ENCODE data around the gene DDX51.
"Not testable (repeated sequence)": the region's sequence is repeated elsewhere in the genome, so short reads cannot be mapped to it uniquely, and the experiment has no call there.

The DDX51 gene

GRCh38 chr12:132137483-132138125, 6.5 kb downstream of the DDX51 start:
- no peak for DNase-seq

GRCh38 chr12:132136226-132136625, 7.9 kb downstream of the DDX51 start:
- DNase-seq: not testable (repeated sequence)

GRCh38 chr12:132134653-132135183, 9.4 kb downstream of the DDX51 start:
- DNase-seq: not testable (repeated sequence)

GRCh38 chr12:132133952-132134652, 10.0 kb downstream of the DDX51 start:
- DNase-seq: no peak

GRCh38 chr12:132132609-132133430, 11.3 kb downstream of the DDX51 start:
- DNase-seq: no peak

- DNase-seq: no peak
These were observed 12.2 kb downstream of the DDX51 start for GRCh38 chr12:132131952-132132351.

- DNase-seq: no peak
These were observed 12.9 kb downstream of the DDX51 start for GRCh38 chr12:132131229-132131628.

GRCh38 chr12:132130690-132131089, 13.4 kb downstream of the DDX51 start:
- DNase-seq: no peak

- no peak for DNase-seq
These were observed 15.1 kb downstream of the DDX51 start for GRCh38 chr12:132129007-132129406.

GRCh38 chr12:132127041-132127440, 17.1 kb downstream of the DDX51 start:
- no peak for DNase-seq

- no peak for DNase-seq
These were observed 18.4 kb downstream of the DDX51 start for GRCh38 chr12:132125736-132126135.

GRCh38 chr12:132124766-132125425, 19.2 kb downstream of the DDX51 start:
- DNase-seq: no peak

GRCh38 chr12:132123970-132124765, 20.0 kb downstream of the DDX51 start:
- no peak for DNase-seq

- no peak for DNase-seq
These were observed 22.8 kb downstream of the DDX51 start for GRCh38 chr12:132121283-132121682.

- no peak for DNase-seq
These were observed 25.2 kb downstream of the DDX51 start for GRCh38 chr12:132118876-132119275.

GRCh38 chr12:132117558-132117875, 26.6 kb downstream of the DDX51 start:
- no peak for DNase-seq

GRCh38 chr12:132116709-132117557, 27.2 kb downstream of the DDX51 start:
- DNase-seq: no peak

GRCh38 chr12:132115500-132115899, 28.6 kb downstream of the DDX51 start:
- DNase-seq: no peak

GRCh38 chr12:132114667-132115066, 29.5 kb downstream of the DDX51 start:
- DNase-seq: no peak

GRCh38 chr12:132111654-132112304, 32.3 kb downstream of the DDX51 start:
- DNase-seq: no peak

GRCh38 chr12:132110677-132111076, 33.4 kb downstream of the DDX51 start:
- no peak for DNase-seq
